ENCODE data around the gene MT1E.
"Not testable (repeated sequence)": the region's sequence is repeated elsewhere in the genome, so short reads cannot be mapped to it uniquely, and the experiment has no call there.

The MT1E gene

DNA sequence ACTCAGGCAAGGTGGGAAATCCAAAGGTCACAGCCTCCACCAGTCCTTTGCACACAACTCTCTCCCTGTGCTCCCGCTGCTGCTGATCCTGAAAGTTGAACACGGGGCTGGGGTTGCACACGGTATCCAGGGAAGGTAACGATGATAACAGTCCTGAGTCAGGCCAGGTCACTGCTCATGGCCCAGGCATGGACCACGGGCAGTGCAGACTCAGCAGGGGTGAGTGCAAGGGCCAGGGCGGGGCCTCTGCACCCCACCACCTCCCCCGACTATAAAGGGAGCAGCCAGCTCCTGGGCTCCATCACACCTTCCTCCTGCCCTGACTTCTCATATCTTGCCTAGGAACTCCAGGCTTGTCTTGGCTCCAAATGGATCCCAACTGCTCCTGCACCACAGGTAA, 26.0 kb downstream of the MT1E start, which contains the start of gene MT1B:
TSS of gene MT1B (plus strand) at position 301 of the 400 bp plus-strand sequence. CDS start at position 369, 68 bp downstream.
- FAIRE-seq (no peak), DNase-seq (ENCODE audit: insufficient read length, low spot score) (no peak)
- TF ChIP-seq PAX5 (IDR thresholded peaks at IDR 0.05; ENCODE audit: insufficient read depth, low read length, severe bottlenecking): no peak
- TF ChIP-seq SPI1 (IDR thresholded peaks at IDR 0.05; ENCODE audit: low read depth, low read length): no peak
- no peak for TF ChIP-seq POLR2A (IDR thresholded peaks at IDR 0.05; ENCODE audit: low read depth, low read length)
- TF ChIP-seq POU2F2 (IDR thresholded peaks at IDR 0.05; ENCODE audit: low read depth, low read length): no peak
- no peak for TF ChIP-seq TAF1 (IDR thresholded peaks at IDR 0.05; ENCODE audit: low read depth, low read length)
- no peak for TF ChIP-seq POLR2AphosphoS5 (IDR thresholded peaks at IDR 0.05; ENCODE audit: low read depth, low read length)

DNA sequence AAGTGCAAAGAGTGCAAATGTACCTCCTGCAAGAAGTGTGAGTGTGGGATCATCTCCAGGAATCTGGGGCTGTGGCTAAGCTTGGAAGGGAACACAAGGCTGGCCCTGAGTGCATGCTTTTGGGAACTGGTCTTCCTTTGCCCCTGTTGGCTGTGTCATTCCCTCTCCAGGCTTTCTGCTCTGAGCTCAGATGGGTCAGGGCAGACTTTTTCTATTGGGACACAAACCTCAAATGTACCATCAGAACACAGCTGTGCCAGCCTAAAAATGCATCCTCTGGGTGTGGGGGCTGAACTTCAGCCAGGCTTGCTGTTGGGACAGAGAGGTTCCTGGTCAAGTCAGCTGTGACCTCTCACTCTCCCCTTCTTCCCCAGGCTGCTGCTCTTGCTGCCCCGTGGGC, 27.0 kb downstream of the MT1E start:
- no peak for DNase-seq (ENCODE audit: insufficient read length, low spot score)
- no peak for FAIRE-seq
- TF ChIP-seq POLR2A (IDR thresholded peaks at IDR 0.05; ENCODE audit: low read depth, low read length) (no peak), POU2F2 (IDR thresholded peaks at IDR 0.05; ENCODE audit: low read depth, low read length) (no peak), TAF1 (IDR thresholded peaks at IDR 0.05; ENCODE audit: low read depth, low read length) (no peak), SPI1 (IDR thresholded peaks at IDR 0.05; ENCODE audit: low read depth, low read length) (no peak), PAX5 (IDR thresholded peaks at IDR 0.05; ENCODE audit: insufficient read depth, low read length, severe bottlenecking) (no peak)

DNA sequence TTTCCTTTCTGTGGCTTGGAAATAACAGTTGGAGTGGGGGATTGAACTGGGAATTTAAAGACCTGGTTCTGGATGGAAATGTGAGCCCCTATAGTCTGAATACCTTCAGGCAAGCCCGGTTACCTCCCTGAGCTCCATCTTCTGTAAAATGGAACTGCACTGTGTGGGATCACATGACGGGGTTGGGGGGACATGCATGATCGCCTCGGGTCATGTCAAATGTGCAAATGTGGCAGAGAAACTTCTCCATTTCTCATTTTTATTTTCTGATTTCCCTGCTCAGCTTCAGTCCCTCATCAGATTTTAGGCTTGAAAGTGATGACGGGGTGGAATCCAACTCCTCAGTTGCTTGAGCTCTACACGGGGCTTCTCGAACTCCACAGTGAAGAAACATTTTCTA, 27.6 kb downstream of the MT1E start:
- TF ChIP-seq SPI1 (IDR thresholded peaks at IDR 0.05; ENCODE audit: low read depth, low read length) (no peak), POLR2A (IDR thresholded peaks at IDR 0.05; ENCODE audit: low read depth, low read length) (no peak), PAX5 (IDR thresholded peaks at IDR 0.05; ENCODE audit: insufficient read depth, low read length, severe bottlenecking) (no peak), POLR2AphosphoS5 (IDR thresholded peaks at IDR 0.05; ENCODE audit: low read depth, low read length) (no peak)
- FAIRE-seq: no peak

DNA sequence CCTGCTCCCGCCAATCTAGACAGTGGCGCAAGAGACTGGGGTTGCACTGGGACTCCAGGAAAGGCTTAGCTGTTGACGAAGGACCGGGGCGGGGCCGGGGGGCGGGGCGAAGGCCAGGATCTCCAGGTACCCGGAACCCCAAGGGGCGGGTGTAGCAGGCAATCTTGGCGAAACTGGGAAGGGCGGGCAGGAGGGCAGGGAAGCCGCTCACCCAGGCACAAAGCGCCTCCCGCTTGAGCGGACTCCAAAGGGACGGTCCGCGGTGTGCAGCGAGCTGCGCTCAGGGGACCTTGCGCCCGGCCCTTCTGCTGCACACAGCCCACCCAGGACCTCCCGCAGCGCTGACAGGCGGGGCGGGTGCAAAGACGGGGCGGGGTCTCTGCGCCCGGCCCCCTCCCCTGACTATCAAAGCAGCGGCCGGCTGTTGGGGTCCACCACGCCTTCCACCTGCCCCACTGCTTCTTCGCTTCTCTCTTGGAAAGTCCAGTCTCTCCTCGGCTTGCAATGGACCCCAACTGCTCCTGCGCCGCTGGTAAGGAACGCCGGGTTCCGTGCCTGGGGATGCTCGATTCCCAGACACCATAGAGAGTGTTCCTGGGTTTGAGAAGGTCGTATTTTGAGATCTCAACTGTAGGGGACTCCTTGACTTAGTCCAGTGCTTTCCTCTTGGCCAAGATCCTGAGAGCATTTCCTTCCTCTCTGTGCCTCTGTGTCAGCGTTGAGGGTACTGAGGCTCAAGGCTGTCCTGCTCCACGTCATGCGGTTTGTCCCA, 32.2 kb downstream of the MT1E start, which contains the start of gene MT1F:
TSS of gene MT1F (plus strand) at position 405 of the 772 bp plus-strand sequence. CDS start at position 505, 100 bp downstream.
- no peak for TF ChIP-seq POLR2AphosphoS5 (IDR thresholded peaks at IDR 0.05; ENCODE audit: low read depth, low read length)
- no peak for TF ChIP-seq TAF1 (IDR thresholded peaks at IDR 0.05; ENCODE audit: low read depth, low read length)
- TF ChIP-seq POLR2A (IDR thresholded peaks at IDR 0.05; ENCODE audit: low read depth, low read length): no peak
- TF ChIP-seq POU2F2 (IDR thresholded peaks at IDR 0.05; ENCODE audit: low read depth, low read length): no peak
- no peak for TF ChIP-seq PAX5 (IDR thresholded peaks at IDR 0.05; ENCODE audit: insufficient read depth, low read length, severe bottlenecking)
- no peak for TF ChIP-seq SPI1 (IDR thresholded peaks at IDR 0.05; ENCODE audit: low read depth, low read length)
- FAIRE-seq (no peak), DNase-seq (ENCODE audit: insufficient read length, low spot score) (no peak)

More for the DNA sequence above, 27.6 kb downstream of the MT1E start:
- no peak for DNase-seq (ENCODE audit: insufficient read length, low spot score)

DNA sequence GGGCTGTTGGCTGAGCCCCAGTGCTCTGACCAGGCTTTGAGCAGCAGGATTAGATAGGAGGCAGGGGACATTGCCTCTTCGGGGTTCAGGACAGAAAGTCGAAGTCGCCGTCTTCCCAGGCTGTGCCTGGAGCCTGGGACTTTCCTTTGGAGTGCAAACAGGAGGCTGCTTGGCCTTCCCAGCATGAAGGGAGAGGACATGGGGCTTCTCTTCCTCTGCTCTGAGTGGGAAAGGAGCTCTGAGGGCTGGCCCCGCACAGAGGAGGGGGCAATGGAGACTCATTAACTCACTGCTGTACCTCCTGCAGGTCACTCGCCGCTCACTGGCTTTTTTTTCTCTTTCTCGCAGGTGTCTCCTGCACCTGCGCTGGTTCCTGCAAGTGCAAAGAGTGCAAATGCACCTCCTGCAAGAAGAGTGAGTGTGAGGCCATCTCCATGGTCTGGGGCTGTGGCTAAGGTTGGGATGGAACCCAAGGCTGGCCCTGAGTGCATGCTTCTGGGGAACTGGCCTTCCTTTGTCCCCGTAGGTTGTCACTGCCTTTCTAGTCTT, 32.8 kb downstream of the MT1E start:
- TF ChIP-seq TAF1 (IDR thresholded peaks at IDR 0.05; ENCODE audit: low read depth, low read length) (no peak), POLR2A (IDR thresholded peaks at IDR 0.05; ENCODE audit: low read depth, low read length) (no peak), SPI1 (IDR thresholded peaks at IDR 0.05; ENCODE audit: low read depth, low read length) (no peak), POLR2AphosphoS5 (IDR thresholded peaks at IDR 0.05; ENCODE audit: low read depth, low read length) (no peak), PAX5 (IDR thresholded peaks at IDR 0.05; ENCODE audit: insufficient read depth, low read length, severe bottlenecking) (no peak)
- DNase-seq (ENCODE audit: insufficient read length, low spot score) (no peak), FAIRE-seq (no peak)

DNA sequence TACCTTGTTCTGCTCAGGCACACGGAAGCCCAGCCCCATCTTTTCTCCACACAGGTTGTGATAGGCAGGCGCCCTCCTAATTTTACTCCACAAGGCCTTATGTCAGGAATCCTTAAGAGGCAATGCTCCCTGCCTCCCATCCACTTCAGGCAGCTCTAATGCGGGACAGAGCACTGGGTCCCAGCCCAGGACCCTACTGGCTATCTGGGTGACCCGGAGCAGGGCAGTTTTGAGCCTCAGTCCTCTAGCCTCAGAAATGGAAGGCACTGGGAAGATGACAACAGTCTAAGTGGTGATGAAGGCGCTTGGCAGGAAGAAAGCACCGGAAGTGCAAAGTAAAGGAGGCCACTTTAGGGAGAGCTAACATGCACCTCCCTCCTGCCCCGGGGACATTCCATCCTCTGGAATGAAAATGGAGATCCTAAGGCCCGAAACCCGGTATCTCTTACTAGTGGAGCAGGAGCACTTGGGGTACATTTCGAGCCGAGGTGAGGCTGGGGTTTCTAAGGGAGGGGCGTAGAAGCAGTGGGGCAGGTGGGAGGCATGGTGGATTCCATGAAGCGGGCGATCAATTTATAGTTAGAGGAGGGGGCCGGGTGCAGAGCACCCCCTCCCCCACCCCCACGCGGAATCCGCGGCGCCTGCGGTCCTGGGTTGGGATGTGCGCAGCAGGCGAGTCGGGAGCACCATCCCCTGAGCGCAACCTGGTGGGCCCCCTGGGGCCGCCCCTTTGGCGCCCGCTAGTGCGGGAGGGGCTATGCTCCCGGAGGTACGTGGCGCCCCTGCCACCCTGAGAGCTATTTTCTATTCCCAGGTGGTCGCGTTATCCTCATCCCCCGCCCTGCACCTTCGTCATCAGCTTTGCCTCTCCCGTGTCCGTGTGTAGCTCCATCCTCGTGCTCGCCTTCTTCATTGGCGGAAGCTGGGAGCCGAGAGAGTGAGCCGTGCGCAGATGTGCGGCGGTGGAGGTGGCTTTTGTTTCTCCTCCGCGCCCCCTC, 37.1 kb downstream of the MT1E start:
- no peak for DNase-seq (ENCODE audit: insufficient read length, low spot score)
- TF ChIP-seq POLR2A (IDR thresholded peaks at IDR 0.05; ENCODE audit: low read depth, low read length) (no peak), PAX5 (IDR thresholded peaks at IDR 0.05; ENCODE audit: insufficient read depth, low read length, severe bottlenecking) (no peak), POLR2AphosphoS5 (IDR thresholded peaks at IDR 0.05; ENCODE audit: low read depth, low read length) (no peak), POU2F2 (IDR thresholded peaks at IDR 0.05; ENCODE audit: low read depth, low read length) (no peak), TAF1 (IDR thresholded peaks at IDR 0.05; ENCODE audit: low read depth, low read length) (no peak), SPI1 (IDR thresholded peaks at IDR 0.05; ENCODE audit: low read depth, low read length) (no peak)
- no peak for FAIRE-seq

DNA sequence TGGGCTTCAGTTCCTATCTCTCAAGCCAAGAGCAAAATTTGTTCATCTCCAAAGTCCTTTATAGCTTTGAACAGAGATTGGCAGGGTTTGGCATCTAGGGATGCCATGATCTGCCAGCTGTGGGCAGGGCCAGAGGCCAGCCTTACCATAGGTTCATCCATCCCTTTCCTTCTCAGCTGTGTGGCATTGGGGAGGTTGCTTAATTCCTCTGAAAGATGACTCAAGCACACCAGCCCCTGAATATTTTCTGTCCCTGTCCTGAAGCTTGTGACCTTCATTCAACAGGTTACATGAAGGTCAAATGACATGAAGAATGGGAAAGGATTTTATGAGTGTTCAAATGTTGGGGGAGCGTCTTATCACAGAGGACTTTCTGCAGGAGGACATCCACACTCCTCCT, 38.9 kb downstream of the MT1E start:
- no peak for DNase-seq (ENCODE audit: insufficient read length, low spot score)
- FAIRE-seq: no peak
- TF ChIP-seq TAF1 (IDR thresholded peaks at IDR 0.05; ENCODE audit: low read depth, low read length): no peak
- no peak for TF ChIP-seq PAX5 (IDR thresholded peaks at IDR 0.05; ENCODE audit: insufficient read depth, low read length, severe bottlenecking)
- TF ChIP-seq POU2F2 (IDR thresholded peaks at IDR 0.05; ENCODE audit: low read depth, low read length): no peak
- TF ChIP-seq POLR2A (IDR thresholded peaks at IDR 0.05; ENCODE audit: low read depth, low read length): no peak
- no peak for TF ChIP-seq SPI1 (IDR thresholded peaks at IDR 0.05; ENCODE audit: low read depth, low read length)
- no peak for TF ChIP-seq POLR2AphosphoS5 (IDR thresholded peaks at IDR 0.05; ENCODE audit: low read depth, low read length)

DNA sequence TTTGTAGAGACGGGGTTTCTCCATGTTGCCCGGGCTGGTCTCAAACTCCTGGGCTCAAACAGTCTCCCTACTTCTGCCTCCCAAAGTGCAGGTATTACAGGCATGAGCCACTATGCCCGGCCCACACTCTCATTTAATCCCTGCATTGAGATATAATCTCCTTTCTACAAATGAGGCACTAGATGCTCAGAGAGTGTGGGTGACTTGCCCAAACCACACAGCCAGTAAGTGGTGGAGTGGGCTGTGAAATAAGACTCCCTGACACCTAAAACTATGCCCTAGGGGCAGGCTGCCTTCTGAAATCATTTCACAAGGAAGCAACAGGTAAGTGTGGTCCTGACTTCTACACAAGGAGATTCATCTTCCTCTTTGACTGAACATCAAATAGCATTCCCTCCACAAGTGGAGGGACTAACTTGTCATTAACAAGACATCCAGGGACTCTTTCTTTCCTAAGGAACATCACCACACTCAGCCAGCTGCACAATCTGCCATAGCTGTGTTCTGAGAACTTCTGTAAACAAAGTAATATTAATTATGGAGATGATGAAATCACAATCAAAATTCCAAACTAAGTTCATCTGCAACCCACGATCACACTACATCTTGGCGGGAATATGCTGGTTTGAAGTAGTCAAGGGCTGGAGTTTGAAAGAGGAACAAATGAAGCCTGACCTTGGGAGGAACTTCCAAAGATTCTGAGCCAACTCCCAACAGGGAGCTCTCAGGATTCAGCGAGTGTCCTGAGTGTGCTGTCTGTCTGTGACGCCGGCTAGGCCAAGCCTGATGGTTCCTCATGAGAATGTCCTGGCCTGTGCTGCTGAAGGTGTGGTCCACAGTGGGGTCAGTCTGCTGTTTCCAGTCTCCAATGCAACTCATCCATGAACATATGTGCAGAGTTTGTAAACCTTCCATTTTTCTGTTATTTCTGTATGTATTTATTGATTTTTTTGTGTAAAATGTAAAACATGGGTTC, 40.0 kb downstream of the MT1E start:
- DNase-seq (ENCODE audit: insufficient read length, low spot score); FAIRE-seq: not testable (repeated sequence)
